Gastroesophageal sphincter (tissue), 4 donors: ENCODE data around the gene CRYAA. TPM values are rescaled to one million over a fixed set of nuclear protein-coding genes. Genes with fewer than 3 reads are reported as not detected.
A peak's percentile ranks its signal among the peaks of the same experiment; 100 is the strongest.
"Not testable (repeated sequence)": the region's sequence is repeated elsewhere in the genome, so short reads cannot be mapped to it uniquely, and the experiment has no call there.

ENCODE experiments used
- ATAC-seq: fragments of 150-250 bp; one replicate; pipeline ENCODE4 v1.9.1; 2016; ENCODE audit warnings: mild to moderate bottlenecking, moderate library complexity
- H3K27ac ChIP-seq, 4 donors: fragments of 200-600 bp; sonication (generic) in 3 of 4; 1 replicate in 3 of 4; 2 replicates in 1 of 4; pipeline ENCODE4 v1.5.1; 2016 to 2019
- H3K27me3 ChIP-seq: fragments of 200-600 bp; sonication (generic); one replicate; pipeline ENCODE4 v1.5.1; 2019
- H3K36me3 ChIP-seq, 2 donors: fragments of 200-600 bp; sonication (generic); one replicate each; pipeline ENCODE4 v1.5.1; 2019; ENCODE audit warnings: control low read depth in 1 of 2
- H3K4me1 ChIP-seq, 3 donors: fragments of 200-600 bp; sonication (generic); 1 replicate in 2 of 3; 2 replicates in 1 of 3; pipeline ENCODE4 v1.5.1; 2016 to 2019; ENCODE audit warnings: control low read depth in 2 of 3
- H3K4me3 ChIP-seq, 2 donors: fragments of 200-600 bp; sonication (generic); one replicate each; pipeline ENCODE4 v1.5.1; 2019; ENCODE audit warnings: mild to moderate bottlenecking in 1 of 2, moderate library complexity in 1 of 2
- H3K9me3 ChIP-seq, 3 donors: fragments of 200-600 bp; sonication (generic); one replicate each; pipeline ENCODE4 v1.5.1; 2017 to 2019; ENCODE audit warnings: control low read depth in 2 of 3
- WGBS, 2 donors: methylation state at CpG; one replicate each; pipeline ENCODE4 v1.1.5; 2018; ENCODE audit warnings: low coverage in 1 of 2; 5-methylcytosine and 5-hydroxymethylcytosine counted together
- total RNA-seq, 4 donors: library from RNA; depleted of rRNA; stranded (reverse); fragments of >200 nt; gene quantifications; one replicate each; pipeline ENCODE4 v1.1.0, GENCODE V29; 2016

The CRYAA gene
- total RNA-seq, 4 donors from 2014 or later = not detected

DNA sequence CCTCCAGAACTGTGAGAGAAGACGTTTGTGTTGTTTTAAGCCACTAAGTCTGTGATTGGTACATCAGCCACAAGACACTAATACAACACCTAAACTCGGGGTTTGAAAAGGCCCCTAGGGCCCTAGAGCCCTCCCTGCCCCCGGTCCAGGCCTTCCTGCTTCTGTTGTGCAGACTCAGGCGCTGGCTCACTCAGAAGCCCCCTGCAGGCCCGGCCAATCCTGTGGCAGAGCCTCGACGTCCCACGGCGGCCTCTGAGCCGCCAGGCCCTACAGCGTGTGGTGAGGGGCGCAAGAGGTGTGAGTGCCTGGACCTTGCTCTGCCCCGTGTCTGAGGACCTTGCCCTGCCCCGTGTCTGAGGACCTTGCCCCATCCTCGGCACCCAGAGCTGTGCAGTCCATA lies 3.1 kb upstream of the CRYAA start:
- not testable (repeated sequence) for H3K36me3 ChIP-seq, ATAC-seq
- WGBS, 2 donors = no CpG with 5 or more reads among the region's 15 CpGs

DNA sequence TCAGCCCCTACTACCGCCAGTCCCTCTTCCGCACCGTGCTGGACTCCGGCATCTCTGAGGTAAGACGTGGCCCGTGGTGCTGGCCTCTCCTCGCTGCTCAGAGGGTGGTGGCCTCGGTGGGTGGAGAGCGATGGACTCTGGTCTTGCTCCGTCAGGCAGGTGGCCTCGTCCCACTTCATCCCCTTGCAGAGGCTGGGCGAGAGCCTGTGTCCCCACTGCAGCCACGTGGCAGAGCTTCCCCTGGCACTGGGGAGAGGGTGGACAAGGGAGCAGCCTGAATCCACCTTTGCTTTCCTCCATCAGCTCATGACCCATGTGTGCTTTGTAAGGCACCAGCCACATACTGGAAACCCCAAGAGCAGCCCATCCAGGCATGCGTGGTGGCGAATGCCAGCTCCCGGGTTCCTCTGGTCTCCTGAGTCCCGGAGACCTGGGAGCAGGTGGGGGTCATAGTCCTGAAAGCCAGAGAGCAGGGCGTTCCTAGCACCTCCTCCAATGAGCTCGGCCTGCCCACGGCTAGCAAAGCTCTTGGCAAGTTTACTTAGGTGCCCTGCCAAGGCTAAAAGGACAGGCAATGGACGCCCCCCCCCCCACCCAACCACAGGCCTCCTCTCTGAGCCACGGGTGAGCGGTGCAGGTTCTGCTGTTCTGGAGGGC lies 550 bp downstream of the CRYAA start:
- ATAC-seq, H3K9me3 ChIP-seq, H3K27me3 ChIP-seq, H3K4me3 ChIP-seq, H3K36me3 ChIP-seq, H3K27ac ChIP-seq, H3K4me1 ChIP-seq: not testable (repeated sequence)
- WGBS, 2 donors = no CpG with 5 or more reads among the region's 23 CpGs

More for the DNA sequence above, 3.1 kb upstream of the CRYAA start:
- H3K9me3 ChIP-seq, H3K27ac ChIP-seq, H3K4me1 ChIP-seq, H3K27me3 ChIP-seq, H3K4me3 ChIP-seq: not testable (repeated sequence)

DNA sequence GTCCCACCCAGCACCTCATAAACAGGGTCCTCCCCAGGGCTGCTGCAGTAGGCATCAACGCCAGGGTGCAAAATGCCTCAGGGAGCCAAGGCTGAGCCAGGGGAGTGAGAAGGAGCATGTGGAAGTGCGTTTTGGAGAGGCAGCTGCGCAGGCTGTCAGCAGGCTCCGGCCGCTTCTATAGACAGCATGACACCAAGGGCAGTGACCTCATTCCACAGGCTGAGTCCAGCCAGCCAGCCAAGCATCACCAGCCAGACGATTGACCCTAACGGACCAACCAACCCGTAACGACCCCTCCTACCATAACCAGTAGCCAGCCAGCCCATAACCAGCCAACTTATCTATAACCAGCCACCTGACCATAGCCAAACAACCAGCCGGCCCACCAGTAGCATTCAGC lies 1.1 kb downstream of the CRYAA start:
- H3K4me1 ChIP-seq, H3K27ac ChIP-seq, H3K9me3 ChIP-seq, H3K4me3 ChIP-seq, H3K27me3 ChIP-seq, ATAC-seq, H3K36me3 ChIP-seq: not testable (repeated sequence)
- WGBS, 2 donors = no CpG with 5 or more reads among the region's 10 CpGs

GRCh38 chr21:43172812-43173211 lies 4.0 kb downstream of the CRYAA start:
- not testable (repeated sequence) for H3K27me3 ChIP-seq, H3K27ac ChIP-seq, H3K4me3 ChIP-seq, ATAC-seq, H3K9me3 ChIP-seq, H3K36me3 ChIP-seq, H3K4me1 ChIP-seq
- WGBS, 2 donors = no CpG with 5 or more reads among the region's 29 CpGs

GRCh38 chr21:43173438-43173837 lies 4.6 kb downstream of the CRYAA start:
- not testable (repeated sequence) for H3K4me3 ChIP-seq, H3K4me1 ChIP-seq, ATAC-seq, H3K9me3 ChIP-seq, H3K36me3 ChIP-seq, H3K27me3 ChIP-seq, H3K27ac ChIP-seq
- no CpG with 5 or more reads among the region's 18 CpGs for WGBS, 2 donors

DNA sequence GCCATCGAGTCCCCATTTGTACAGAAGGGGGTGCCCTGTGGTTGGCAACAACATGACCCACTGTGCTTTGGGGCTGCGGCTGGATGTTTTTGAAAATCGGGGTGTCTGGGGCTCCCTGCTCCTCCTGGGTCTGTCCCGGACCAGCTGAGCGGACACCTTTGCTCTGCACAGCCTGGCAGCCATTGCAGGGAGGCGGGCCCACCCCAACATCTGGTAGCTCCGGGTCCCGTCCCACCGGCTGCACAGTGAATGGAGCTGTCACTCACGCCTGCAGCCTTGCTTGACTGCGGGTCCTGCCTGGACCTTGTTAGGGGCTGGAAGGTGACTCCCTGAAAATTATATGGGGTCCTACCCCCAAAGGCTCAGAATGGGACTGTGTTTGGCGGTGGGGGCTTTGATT lies 5.1 kb downstream of the CRYAA start:
- not testable (repeated sequence) for H3K36me3 ChIP-seq, H3K27ac ChIP-seq, H3K9me3 ChIP-seq, H3K4me1 ChIP-seq, ATAC-seq, H3K27me3 ChIP-seq, H3K4me3 ChIP-seq
- no CpG with 5 or more reads among the region's 12 CpGs for WGBS, 2 donors

DNA sequence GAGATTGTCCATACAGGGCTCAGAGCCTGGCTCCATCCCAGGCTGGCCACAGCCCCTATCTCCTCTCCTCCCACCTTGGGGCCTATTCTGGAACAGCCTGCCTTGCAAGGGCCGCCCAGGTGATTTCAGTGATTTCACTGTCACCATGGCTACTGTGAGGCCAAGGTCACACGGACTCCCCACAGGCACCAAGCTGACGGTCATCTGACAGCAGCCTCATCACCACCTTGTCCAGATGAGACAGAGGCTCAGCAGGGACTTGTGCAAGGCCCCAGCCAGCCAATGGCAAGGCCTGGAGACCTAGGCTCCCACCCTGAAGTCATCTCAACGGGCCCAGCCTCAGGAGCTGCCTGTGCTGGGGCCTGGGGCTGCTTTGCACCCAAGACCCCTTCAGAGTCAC lies 6.2 kb downstream of the CRYAA start:
- H3K9me3 ChIP-seq, H3K4me1 ChIP-seq, H3K27ac ChIP-seq, ATAC-seq, H3K27me3 ChIP-seq, H3K4me3 ChIP-seq, H3K36me3 ChIP-seq: not testable (repeated sequence)
- no CpG with 5 or more reads among the region's 4 CpGs for WGBS, 2 donors

DNA sequence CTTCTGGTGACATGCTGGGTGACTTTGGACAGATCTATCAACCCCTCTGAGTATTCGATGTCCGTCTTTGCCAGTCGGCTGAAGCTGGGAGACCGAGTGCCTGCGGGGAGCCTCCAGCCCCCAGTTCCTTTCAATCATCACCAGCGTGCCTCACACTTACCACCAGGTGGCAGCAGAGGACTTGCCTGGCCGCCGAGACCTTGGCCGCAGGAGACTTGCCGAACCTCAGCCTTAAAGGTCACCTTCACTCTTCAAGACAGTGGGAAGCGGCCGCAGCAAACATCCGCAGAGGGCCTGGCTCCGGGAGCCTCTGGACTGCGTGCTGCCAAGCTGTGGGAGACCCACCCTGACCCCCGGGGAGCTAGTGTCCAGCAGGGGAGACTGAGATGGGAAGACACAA lies 7.8 kb downstream of the CRYAA start:
- WGBS, 2 donors = no CpG with 5 or more reads among the region's 16 CpGs
- not testable (repeated sequence) for H3K4me3 ChIP-seq
- ATAC-seq = peak; percentile 74

DNA sequence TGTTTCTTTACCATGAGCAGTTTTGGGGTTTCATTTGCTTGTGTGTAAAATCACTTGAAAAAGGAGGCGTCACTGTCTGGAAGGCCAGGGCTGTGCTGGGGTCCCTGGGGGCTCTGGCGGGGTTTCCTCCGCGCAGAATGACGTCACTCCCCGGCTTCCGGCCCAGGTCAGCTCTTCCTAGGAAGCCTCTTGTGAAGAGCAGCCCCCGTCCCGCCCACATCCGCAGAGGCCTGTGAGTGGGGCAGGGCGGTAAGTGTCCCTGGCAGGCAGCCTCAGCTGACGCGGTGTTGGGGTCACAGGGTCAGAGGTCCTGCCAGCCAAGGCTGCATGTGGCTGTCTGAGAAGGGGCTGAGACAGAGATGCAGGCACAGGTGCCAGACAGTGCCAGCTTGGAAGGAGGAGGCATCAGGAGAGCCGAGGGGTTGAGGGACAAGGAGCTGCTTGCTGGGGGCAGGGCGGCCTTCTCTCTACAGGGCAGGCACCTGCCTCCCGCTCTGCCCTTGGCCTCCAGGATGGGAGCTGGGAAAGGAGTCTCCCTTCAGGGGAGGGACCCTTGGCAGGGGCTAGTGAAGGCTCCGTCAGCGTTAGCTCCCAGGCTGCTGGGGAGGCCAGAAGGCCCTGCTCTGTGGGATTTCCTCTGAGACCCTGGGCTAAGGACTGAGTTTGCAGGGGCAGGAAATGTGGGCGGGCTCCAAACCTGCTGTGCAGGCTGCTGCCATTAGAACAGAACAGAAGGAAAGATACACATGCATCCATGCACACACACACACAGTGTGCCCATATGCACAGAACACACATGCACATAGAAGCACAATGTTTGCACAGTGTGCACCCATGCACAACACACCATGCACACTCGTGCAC lies 8.5 kb downstream of the CRYAA start:
- H3K36me3 ChIP-seq, H3K9me3 ChIP-seq, H3K4me3 ChIP-seq, H3K4me1 ChIP-seq, H3K27ac ChIP-seq, H3K27me3 ChIP-seq: not testable (repeated sequence)
- ATAC-seq = peak; percentile 88
- no CpG with 5 or more reads among the region's 20 CpGs for WGBS, 2 donors

More for the DNA sequence above, 7.8 kb downstream of the CRYAA start:
- not testable (repeated sequence) for H3K27ac ChIP-seq, H3K36me3 ChIP-seq, H3K4me1 ChIP-seq, H3K9me3 ChIP-seq, H3K27me3 ChIP-seq

DNA sequence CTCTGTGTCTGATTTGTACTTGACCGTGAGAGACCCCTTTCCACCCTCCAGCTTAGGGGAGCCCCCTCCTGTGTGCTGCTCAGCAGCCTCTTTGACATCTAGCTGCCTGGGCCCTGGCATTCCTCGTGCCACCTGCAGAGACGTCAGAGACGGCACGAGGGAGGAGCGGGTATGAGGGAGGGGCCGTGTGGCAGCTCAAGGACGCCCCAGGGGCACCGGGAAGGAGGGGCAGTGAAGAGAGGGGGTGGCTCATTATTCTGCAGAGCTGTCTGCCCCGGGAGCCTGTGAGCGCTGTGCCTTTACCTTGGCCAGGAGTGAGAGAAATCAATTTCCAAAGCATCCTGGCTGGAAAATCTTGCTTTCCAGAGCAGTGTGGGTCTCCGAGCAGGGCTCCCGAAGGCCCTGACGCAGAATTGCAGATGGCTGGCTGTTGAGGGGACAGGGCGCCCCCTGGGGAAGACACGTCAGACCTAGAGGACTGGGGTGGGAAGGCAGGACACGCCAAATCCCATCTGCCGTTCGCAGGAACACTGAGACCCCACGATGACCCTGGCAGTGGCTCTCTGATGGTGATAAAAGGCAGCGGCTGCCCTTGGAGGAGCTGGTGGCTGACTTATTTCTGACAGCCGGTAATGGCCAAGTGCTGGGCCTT lies 9.5 kb downstream of the CRYAA start:
- not testable (repeated sequence) for H3K27me3 ChIP-seq, H3K4me3 ChIP-seq, H3K9me3 ChIP-seq, H3K27ac ChIP-seq, ATAC-seq, H3K36me3 ChIP-seq, H3K4me1 ChIP-seq
- WGBS, 2 donors = no CpG with 5 or more reads among the region's 22 CpGs

- H3K4me1 ChIP-seq, H3K36me3 ChIP-seq, H3K4me3 ChIP-seq, H3K27ac ChIP-seq, H3K27me3 ChIP-seq, ATAC-seq, H3K9me3 ChIP-seq: not testable (repeated sequence)
- WGBS, 2 donors = no CpG with 5 or more reads among the region's 15 CpGs
Observed at GRCh38 chr21:43181033-43181432, 12.2 kb downstream of the CRYAA start.

DNA sequence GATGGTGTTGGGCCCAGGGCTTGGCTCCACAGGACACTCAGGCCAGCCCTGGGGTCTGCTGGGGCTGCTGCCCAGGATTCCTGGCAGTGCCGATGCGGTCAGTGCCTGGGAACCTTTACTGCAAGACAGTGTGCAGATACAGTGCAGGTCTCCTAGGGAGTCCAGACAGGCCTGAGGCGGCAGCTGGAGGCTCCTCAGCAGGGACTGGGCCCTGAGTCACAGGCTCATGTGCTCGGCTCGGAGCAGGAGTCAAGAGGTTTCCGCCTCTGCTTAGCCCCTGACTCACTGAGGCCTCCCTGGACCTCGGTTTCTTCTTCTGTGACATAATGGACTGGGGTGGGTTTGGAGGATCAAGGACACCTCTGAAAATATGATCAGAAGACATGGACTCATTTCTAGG lies 18.5 kb downstream of the CRYAA start:
- H3K27ac ChIP-seq, H3K4me3 ChIP-seq, ATAC-seq, H3K9me3 ChIP-seq, H3K36me3 ChIP-seq, H3K27me3 ChIP-seq: not testable (repeated sequence)
- no CpG with 5 or more reads among the region's 7 CpGs for WGBS, 2 donors
- peaks cover 0 to 17% (median 0%) of the 10 kb centered on the region in 3 donors for H3K4me1 ChIP-seq
